Uterus (tissue), 2 donors: ENCODE results near the gene ABAT.

ENCODE experiments used
- CTCF ChIP-seq, 4 experiments: fragments of 200-600 bp in 2 of 4; fragments of 450-650 bp in 2 of 4; sonication (generic) in 2 of 4; IDR thresholded peaks; one replicate each; pipeline ENCODE4 v1.5.1; 2016 to 2019; ENCODE audit warnings: antibody characterized with exemption in 4 of 4, mild to moderate bottlenecking in 2 of 4, moderate library complexity in 1 of 4
- POLR2A ChIP-seq, 2 donors: fragments of 450-650 bp; IDR thresholded peaks; one replicate each; pipeline ENCODE4 v1.6.1; 2016; ENCODE audit warnings: antibody characterized with exemption in 2 of 2, mild to moderate bottlenecking in 1 of 2, moderate library complexity in 1 of 2

GRCh38 chr16:8730335-8730915 is 56.0 kb downstream of the ABAT start:
- TF ChIP-seq CTCF (IDR thresholded peaks at IDR 0.05) (no peak), POLR2A (IDR thresholded peaks at IDR 0.05) (no peak)
